ENCODE results near the gene CNTN5. TPM values are rescaled to one million over a fixed set of nuclear protein-coding genes. Genes with fewer than 3 reads are reported as not detected.

Gene CNTN5
- polyA plus RNA-seq, 1 donor (not counting 4 experiments of a cell fraction or from before 2014, with no cell fraction given): not detected

GRCh38 chr11:100297516-100297915, 1276.8 kb downstream of the CNTN5 start:
- no peak overlapping the region for H3K9ac ChIP-seq (ENCODE audit: control insufficient read depth, extremely low read depth, insufficient read depth, low read length)
- no peak overlapping the region for H3K27ac ChIP-seq (ENCODE audit: control insufficient read depth, insufficient read depth, low read length)
- FAIRE-seq: no peak
- H3K9me3 ChIP-seq (ENCODE audit: control insufficient read depth, low read depth, low read length): no peaks in the 10 kb centered on the region
- H3K4me3 ChIP-seq (ENCODE audit: control insufficient read depth in 2 of 3, extremely low read depth in 1 of 3, insufficient read depth in 2 of 3, low read depth in 1 of 3, low read length in 3 of 3): no peak overlapping the region
- H3K27me3 ChIP-seq (ENCODE audit: control insufficient read depth, extremely low read depth, insufficient read depth, low read length): no peaks in the 10 kb centered on the region
- no peaks in the 10 kb centered on the region for H3K79me2 ChIP-seq (ENCODE audit: control insufficient read depth, insufficient read depth, low read length)
- H2AFZ ChIP-seq (ENCODE audit: control insufficient read depth, low read length): no peak overlapping the region
- no peaks in the 10 kb centered on the region for H3K4me1 ChIP-seq (ENCODE audit: control insufficient read depth, extremely low read depth, insufficient read depth, low read length)
- H4K20me1 ChIP-seq (ENCODE audit: control insufficient read depth, extremely low read depth, insufficient read depth, low read length): no peaks in the 10 kb centered on the region
- no peaks in the 10 kb centered on the region for H3K9me1 ChIP-seq (ENCODE audit: control insufficient read depth, extremely low read depth, insufficient read depth, low read length)
- TF ChIP-seq EZH2 (IDR thresholded peaks at IDR 0.05; ENCODE audit: low read length): no peak
- TF ChIP-seq, protein P1, sequence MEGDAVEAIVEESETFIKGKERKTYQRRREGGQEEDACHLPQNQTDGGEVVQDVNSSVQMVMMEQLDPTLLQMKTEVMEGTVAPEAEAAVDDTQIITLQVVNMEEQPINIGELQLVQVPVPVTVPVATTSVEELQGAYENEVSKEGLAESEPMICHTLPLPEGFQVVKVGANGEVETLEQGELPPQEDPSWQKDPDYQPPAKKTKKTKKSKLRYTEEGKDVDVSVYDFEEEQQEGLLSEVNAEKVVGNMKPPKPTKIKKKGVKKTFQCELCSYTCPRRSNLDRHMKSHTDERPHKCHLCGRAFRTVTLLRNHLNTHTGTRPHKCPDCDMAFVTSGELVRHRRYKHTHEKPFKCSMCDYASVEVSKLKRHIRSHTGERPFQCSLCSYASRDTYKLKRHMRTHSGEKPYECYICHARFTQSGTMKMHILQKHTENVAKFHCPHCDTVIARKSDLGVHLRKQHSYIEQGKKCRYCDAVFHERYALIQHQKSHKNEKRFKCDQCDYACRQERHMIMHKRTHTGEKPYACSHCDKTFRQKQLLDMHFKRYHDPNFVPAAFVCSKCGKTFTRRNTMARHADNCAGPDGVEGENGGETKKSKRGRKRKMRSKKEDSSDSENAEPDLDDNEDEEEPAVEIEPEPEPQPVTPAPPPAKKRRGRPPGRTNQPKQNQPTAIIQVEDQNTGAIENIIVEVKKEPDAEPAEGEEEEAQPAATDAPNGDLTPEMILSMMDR (optimal IDR thresholded peaks at IDR 0.05 in 1 of 3, IDR thresholded peaks at IDR 0.05 in 1 of 3, conservative IDR thresholded peaks at IDR 0.05 in 1 of 3; ENCODE audit: extremely low read depth in 1 of 3, insufficient read depth in 2 of 3, low read length in 3 of 3): no peak
- no peaks in the 10 kb centered on the region for H3K36me3 ChIP-seq (ENCODE audit: control insufficient read depth in 2 of 2, extremely low read depth in 1 of 2, insufficient read depth in 2 of 2, low read length in 2 of 2)
- dilution Hi-C loops (cut with MboI; ENCODE audit: extremely low pct_ligation_motif_present, low sequenced_read_pairs): no loop called here
- H3K4me2 ChIP-seq (ENCODE audit: control insufficient read depth, extremely low read depth, insufficient read depth, low read depth, low read length): no peak overlapping the region
- no peak for DNase-seq (ENCODE audit: low read depth, low spot score)

- no peak overlapping the region for H3K9ac ChIP-seq (ENCODE audit: control insufficient read depth, extremely low read depth, insufficient read depth, low read length)
Observed at GRCh38 chr11:100302824-100303223, 1282.1 kb downstream of the CNTN5 start.

More at GRCh38 chr11:100302824-100303223, 1282.1 kb downstream of the CNTN5 start:
- TF ChIP-seq EZH2 (IDR thresholded peaks at IDR 0.05; ENCODE audit: low read length): no peak
- TF ChIP-seq, protein P1 (optimal IDR thresholded peaks at IDR 0.05 in 1 of 3, IDR thresholded peaks at IDR 0.05 in 1 of 3, conservative IDR thresholded peaks at IDR 0.05 in 1 of 3; ENCODE audit: extremely low read depth in 1 of 3, insufficient read depth in 2 of 3, low read length in 3 of 3): no peak
- Histone ChIP-seq H4K20me1 (ENCODE audit: control insufficient read depth, extremely low read depth, insufficient read depth, low read length) (no peaks in the 10 kb centered on the region), H3K9me3 (ENCODE audit: control insufficient read depth, low read depth, low read length) (no peaks in the 10 kb centered on the region), H3K9me1 (ENCODE audit: control insufficient read depth, extremely low read depth, insufficient read depth, low read length) (no peaks in the 10 kb centered on the region), H3K27me3 (ENCODE audit: control insufficient read depth, extremely low read depth, insufficient read depth, low read length) (no peaks in the 10 kb centered on the region), H3K4me3 (ENCODE audit: control insufficient read depth in 2 of 3, extremely low read depth in 1 of 3, insufficient read depth in 2 of 3, low read depth in 1 of 3, low read length in 3 of 3) (no peak overlapping the region), H3K79me2 (ENCODE audit: control insufficient read depth, insufficient read depth, low read length) (no peaks in the 10 kb centered on the region), H3K4me1 (ENCODE audit: control insufficient read depth, extremely low read depth, insufficient read depth, low read length) (no peaks in the 10 kb centered on the region), H3K4me2 (ENCODE audit: control insufficient read depth, extremely low read depth, insufficient read depth, low read depth, low read length) (no peak overlapping the region), H3K27ac (ENCODE audit: control insufficient read depth, insufficient read depth, low read length) (no peak overlapping the region), H2AFZ (ENCODE audit: control insufficient read depth, low read length) (no peak overlapping the region), H3K36me3 (ENCODE audit: control insufficient read depth in 2 of 2, extremely low read depth in 1 of 2, insufficient read depth in 2 of 2, low read length in 2 of 2) (no peaks in the 10 kb centered on the region)
- no peak for FAIRE-seq
- no peak for DNase-seq (ENCODE audit: low read depth, low spot score)
- dilution Hi-C loops (cut with MboI; ENCODE audit: extremely low pct_ligation_motif_present, low sequenced_read_pairs): no loop called here
